K562 (cell line): Measurements from ENCODE around the gene RET. TPM values are rescaled to one million over a fixed set of nuclear protein-coding genes. Genes with fewer than 3 reads are reported as not detected.

Source experiments
- ATAC-seq: fragments of 200-7000 bp; cut with Tn5 transposase; 3 replicates; pipeline ENCODE4 v1.9.1; 2020; ENCODE audit warnings: moderate library complexity
- BruUV-seq: library from RNA; stranded (reverse); fragments of 400-500 nt; replicated peaks from 2 replicates; lab custom pipeline; 2021; lab: Mats Ljungman, UMichigan
- CTCF ChIA-PET: fragments of 300-600 bp; formaldehyde crosslinking; extraction: SDS; loops from one replicate; lab custom pipeline; 2021; ENCODE audit warnings: low intra/inter-chr PET ratio; lab: Yijun Ruan, JAX
- POLR2A ChIA-PET: fragments of 300-600, 350-650 bp; sonication (Branson Sonifier 250); formaldehyde crosslinking; extraction: SDS; loops from one replicate; lab custom pipeline; 2021; ENCODE audit warnings: antibody characterized with exemption, inconsistent platforms; lab: Yijun Ruan, JAX
- DNase-seq, 4 experiments: peaks; one replicate each; pipeline versions ENCODE4 v3.0.0 to v3.0.0-alpha.2; 2011 to 2018; ENCODE audit warnings: low spot score in 3 of 4, mixed read lengths in 3 of 4; ENCODE audit errors: extremely low read depth in 1 of 4
- FAIRE-seq: peaks from 2 replicates; lab custom pipeline; 2011; peaks lifted over from hg19 to GRCh38; lab: Jason Lieb, UNC
- H2AFZ ChIP-seq: 2 replicates; pipeline ENCODE4 v1.6.0; 2011; ENCODE audit warnings: low read depth, low read length, control low read depth, inconsistent platforms
- H3K27ac ChIP-seq: fragments of 200-600 bp; 3 replicates; pipeline ENCODE4 v1.8.0; 2011; ENCODE audit warnings: low read depth, mild to moderate bottlenecking, control low read depth, inconsistent platforms, low read length, moderate library complexity, mixed read lengths; ENCODE audit errors: extremely low read depth
- H3K27me3 ChIP-seq, 2 experiments: fragments of 300-600 bp in 1 of 2; 2 replicates in 1 of 2; 3 replicates in 1 of 2; pipeline versions ENCODE4 v1.6.0 to v1.8.0; 2011; ENCODE audit warnings: inconsistent platforms in 2 of 2, low read length in 2 of 2, mild to moderate bottlenecking in 1 of 2, mixed read lengths in 1 of 2, moderate library complexity in 1 of 2; ENCODE audit not compliant: control insufficient read depth in 2 of 2, insufficient read depth in 2 of 2
- H3K36me3 ChIP-seq: fragments of 300-600 bp; 3 replicates; pipeline ENCODE4 v1.8.0; 2011; ENCODE audit warnings: mild to moderate bottlenecking, low read length, inconsistent platforms; ENCODE audit not compliant: control insufficient read depth, insufficient read depth
- H3K4me1 ChIP-seq, 2 experiments: fragments of 200-600 bp in 1 of 2; replicated peaks in 1 of 2; 2 replicates in 1 of 2; 3 replicates in 1 of 2; pipeline versions ENCODE4 v1.5.1 to v1.8.0; 2011; ENCODE audit warnings: inconsistent platforms in 2 of 2, low read length in 2 of 2, mild to moderate bottlenecking in 1 of 2, mixed read lengths in 1 of 2, moderate library complexity in 1 of 2; ENCODE audit not compliant: control insufficient read depth in 2 of 2, insufficient read depth in 2 of 2
- H3K4me2 ChIP-seq: 2 replicates; pipeline ENCODE4 v1.6.1; 2011; ENCODE audit warnings: low read length, control low read depth, inconsistent platforms, mixed read lengths; ENCODE audit not compliant: insufficient read depth
- H3K4me3 ChIP-seq: fragments of 200-600 bp; sonication (generic), shearing (Covaris generic); 2 replicates; pipeline ENCODE4 v1.5.1; 2016; ENCODE audit warnings: control low read depth, inconsistent platforms
- H3K79me2 ChIP-seq: fragments of 200-600 bp; 3 replicates; pipeline ENCODE4 v1.8.0; 2011; ENCODE audit warnings: low read length, inconsistent platforms; ENCODE audit not compliant: control insufficient read depth, insufficient read depth
- H3K9ac ChIP-seq, 2 experiments: 2 replicates each; pipeline versions ENCODE4 v1.6.0 to v1.6.1; 2011; ENCODE audit warnings: low read depth in 2 of 2, low read length in 2 of 2, control low read depth in 1 of 2, inconsistent platforms in 1 of 2, mild to moderate bottlenecking in 1 of 2, mixed read lengths in 1 of 2; ENCODE audit not compliant: insufficient read depth in 1 of 2
- H3K9me1 ChIP-seq: one replicate; pipeline ENCODE4 v1.6.0; 2011; ENCODE audit warnings: inconsistent platforms, mild to moderate bottlenecking, low read length, moderate library complexity; ENCODE audit not compliant: control insufficient read depth, insufficient read depth
- H3K9me3 ChIP-seq: replicated peaks from 2 replicates; pipeline ENCODE4 v1.5.1; 2011; ENCODE audit warnings: low read depth, low read length, inconsistent platforms; ENCODE audit not compliant: control insufficient read depth, insufficient read depth
- H4K20me1 ChIP-seq: replicated peaks from 2 replicates; pipeline ENCODE4 v1.6.1; 2011; ENCODE audit warnings: low read length, inconsistent platforms, mixed read lengths; ENCODE audit not compliant: control insufficient read depth, insufficient read depth
- E2F5 ChIP-seq: sonication (generic); formaldehyde crosslinking; IDR thresholded peaks from 2 replicates; pipeline ENCODE4 v1.8.0; 2022; ENCODE audit warnings: mild to moderate bottlenecking, missing genetic modification reagents
- NR1H2 ChIP-seq: sonication (generic); formaldehyde crosslinking; IDR thresholded peaks from 2 replicates; pipeline ENCODE4 v1.4.0; 2020; ENCODE audit warnings: mild to moderate bottlenecking, missing genetic modification reagents
- RCOR1 ChIP-seq, 2 experiments: IDR thresholded peaks; 2 replicates each; pipeline ENCODE4 v1.6.1; 2012; ENCODE audit warnings: low read depth in 2 of 2, low read length in 2 of 2, borderline replicate concordance in 1 of 2, improper control_type of control experiment in 1 of 2
- SMARCB1 ChIP-seq: IDR thresholded peaks from 2 replicates; pipeline ENCODE4 v1.6.1; 2011; ENCODE audit warnings: improper control_type of control experiment, low read depth; ENCODE audit not compliant: insufficient read length
- ZNF263 ChIP-seq: sonication (generic); formaldehyde crosslinking; IDR thresholded peaks from 2 replicates; pipeline ENCODE4 v1.8.0; 2022; ENCODE audit warnings: mild to moderate bottlenecking, missing genetic modification reagents, borderline replicate concordance
- ZNF408 ChIP-seq: fragments of 250-450 bp; sonication (Bioruptor Pico); IDR thresholded peaks from 2 replicates; pipeline ENCODE4 v1.4.0; 2020; ENCODE audit warnings: low read depth, mild to moderate bottlenecking, moderate library complexity
- WGBS: fragments of 100-300 bp; shearing (Covaris generic); methylation state at CpG from one replicate; pipeline ENCODE4 v1.1.6; 2016; ENCODE audit warnings: low coverage, mixed read lengths; ENCODE audit not compliant: insufficient coverage; ENCODE audit errors: missing lambda C conversion rate; 5-methylcytosine and 5-hydroxymethylcytosine counted together
- in situ Hi-C: fragments of 300-500 bp; cut with MboI; formaldehyde crosslinking; loops from 4 replicates; pipeline ENCODE4 v1.15.0; 2018; ENCODE audit warnings: inconsistent platforms, mixed read lengths
- intact Hi-C: fragments of 100-400 bp; cut with micrococcal nuclease; formaldehyde crosslinking; loops from 2 replicates; pipeline ENCODE4 v1.14.2; 2022
- polyA plus RNA-seq, 8 experiments: library from polyadenylated mRNA; depleted of rRNA in 4 of 8; stranded (reverse) in 5 of 8; unstranded in 3 of 8; fragments of >200 nt; fragmentation: Nextera tagmentation in 2 of 8; fragmentation: Illumina TruSeq in 1 of 8; extraction: Ambion mirVana in 2 of 8; extraction: Trizol in 1 of 8; gene quantifications; 2 replicates each; pipeline versions ENCODE4 v1.2.1 to v1.2.3, GENCODE V29; 2011 to 2014; ENCODE audit warnings: inconsistent platforms in 1 of 8, missing spikeins in 1 of 8
- total RNA-seq, 7 experiments: library from RNA; depleted of rRNA in 6 of 7; stranded (reverse); fragments of >200 nt in 6 of 7; fragmentation: Illumina TruSeq in 2 of 7; extraction: Trizol in 2 of 7; gene quantifications; 2 replicates each; pipeline versions ENCODE4 v1.2.1 to v1.2.3, GENCODE V29; 2011 to 2021; ENCODE audit warnings: low replicate concordance in 1 of 7
- TF ChIP-seq, protein P1 (sequence below): fragments of 450-650 bp; IDR thresholded peaks from 2 replicates; pipeline ENCODE4 v1.6.1; 2016

RET gene
- total and polyA plus RNA-seq, 9 of the 15 experiments (the other 6 are each of a cell fraction or from before 2014, with no cell fraction given) = 0.04 to 0.05 TPM; not detected in 7

DNA sequence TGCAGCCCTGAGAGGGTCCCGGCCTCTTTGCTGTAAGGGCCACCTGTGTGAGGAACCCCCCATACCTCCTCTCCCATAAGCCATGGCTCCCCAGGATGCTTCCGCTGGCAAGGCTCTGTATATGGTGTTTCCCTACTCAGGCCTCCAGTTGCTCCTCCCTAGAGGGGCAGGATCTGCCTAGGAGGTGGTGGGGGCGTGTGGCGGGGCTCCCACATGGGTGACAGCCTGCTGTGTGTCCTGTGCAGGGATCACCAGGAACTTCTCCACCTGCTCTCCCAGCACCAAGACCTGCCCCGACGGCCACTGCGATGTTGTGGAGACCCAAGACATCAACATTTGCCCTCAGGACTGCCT is 35.7 kb downstream of the RET start:
- POLR2A ChIA-PET = no interaction called here
- no peak for FAIRE-seq
- H2AFZ ChIP-seq = no peak overlapping the region
- no peak overlapping the region for H3K4me3 ChIP-seq
- BruUV-seq = no TSS peak
- H3K27ac ChIP-seq = no peak overlapping the region
- TF ChIP-seq SMARCB1 (no peak), ZNF263 (CRISPR knock-in tag) (no peak)
- peaks cover 0 to 14% of the 10 kb centered on the region in 2 experiments; a peak in 3 of 5 replicates for H3K4me1 ChIP-seq
- no peaks in the 10 kb centered on the region for H3K9me3 ChIP-seq
- no peak overlapping the region for H3K4me2 ChIP-seq
- in situ Hi-C loops = no loop called here
- peaks cover 17 to 69% of the 10 kb centered on the region in 2 experiments; a peak in 4 of 5 replicates for H3K27me3 ChIP-seq
- ATAC-seq = no peak
- H4K20me1 ChIP-seq = peaks cover 8% of the 10 kb centered on the region
- H3K9me1 ChIP-seq = peaks cover 3% of the 10 kb centered on the region
- no peak overlapping the region for H3K9ac ChIP-seq
- H3K79me2 ChIP-seq = no peaks in the 10 kb centered on the region
- no peaks in the 10 kb centered on the region for H3K36me3 ChIP-seq
- intact Hi-C loops = loop anchor here (5.0 kb wide), 1 partner anchor 35 kb away; the partner anchor contains the start of gene RET
- CTCF ChIA-PET = no interaction called here
- WGBS = 0% methylated on average over 7 of the region's 7 CpGs
- no peak for DNase-seq

DNA sequence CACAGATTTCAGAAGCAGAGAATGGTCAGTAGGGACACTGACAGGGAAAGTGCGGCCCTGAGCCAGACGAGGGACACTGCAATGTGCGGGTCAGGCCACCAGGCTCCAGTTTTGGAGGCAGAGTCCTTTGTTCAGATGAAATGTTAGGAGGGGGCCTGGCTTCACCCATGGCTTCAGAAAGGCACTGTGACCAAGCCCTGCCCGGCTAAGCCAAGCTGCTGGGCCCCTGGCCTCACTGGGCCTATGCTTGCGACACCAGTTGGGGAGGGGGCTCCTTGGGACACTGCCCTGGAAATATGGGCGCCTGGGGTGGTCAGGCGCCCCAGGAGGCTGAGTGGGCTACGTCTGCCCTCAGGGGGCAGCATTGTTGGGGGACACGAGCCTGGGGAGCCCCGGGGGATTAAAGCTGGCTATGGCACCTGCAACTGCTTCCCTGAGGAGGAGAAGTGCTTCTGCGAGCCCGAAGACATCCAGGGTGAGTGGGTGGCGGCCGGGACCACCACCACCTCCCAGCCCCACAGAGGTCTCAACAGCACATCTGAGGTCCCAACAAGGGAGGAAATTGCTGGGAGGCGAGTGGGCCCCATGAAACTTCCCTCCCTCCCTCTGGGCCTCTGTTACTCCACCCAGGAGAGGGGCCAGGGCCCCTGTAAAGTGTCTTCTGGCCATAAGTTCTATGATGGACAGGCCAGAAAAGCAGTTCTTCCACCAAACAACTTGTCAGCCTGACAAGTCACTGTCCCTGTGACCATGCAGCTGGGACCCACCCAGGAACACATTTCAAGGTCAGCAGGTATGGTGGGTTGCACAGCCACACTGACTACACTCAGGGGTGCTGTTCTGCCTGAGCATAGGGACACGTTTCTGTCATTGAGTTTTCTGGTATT is 36.6 kb downstream of the RET start:
- Histone ChIP-seq H3K9me3 (no peaks in the 10 kb centered on the region), H3K9me1 (peaks cover 3% of the 10 kb centered on the region), H3K36me3 (no peaks in the 10 kb centered on the region), H2AFZ (no peak overlapping the region), H3K4me1 (peaks cover 0 to 14% of the 10 kb centered on the region in 2 experiments; a peak in 3 of 5 replicates), H3K27ac (no peak overlapping the region), H3K27me3 (peaks cover 17 to 76% of the 10 kb centered on the region in 2 experiments; a peak in 4 of 5 replicates), H3K4me2 (no peak overlapping the region)
- WGBS = 2% methylated on average over 13 of the region's 16 CpGs
- peak; percentile 9; the same call in 2 of the 3 replicates for ATAC-seq
- intact Hi-C loops (loop anchor here (5.0 kb wide), 1 partner anchor 36 kb away; the partner anchor contains the start of gene RET), in situ Hi-C loops (no loop called here)
- TF ChIP-seq RCOR1 (IDR thresholded peaks at IDR 0.05; ENCODE audit: borderline replicate concordance in 1 of 2, low read depth in 2 of 2, low read length in 2 of 2) (no peak), E2F5 (no peak), NR1H2 (no peak), ZNF408 (CRISPR knock-in tag) (no peak)
- TF ChIP-seq, protein P1, sequence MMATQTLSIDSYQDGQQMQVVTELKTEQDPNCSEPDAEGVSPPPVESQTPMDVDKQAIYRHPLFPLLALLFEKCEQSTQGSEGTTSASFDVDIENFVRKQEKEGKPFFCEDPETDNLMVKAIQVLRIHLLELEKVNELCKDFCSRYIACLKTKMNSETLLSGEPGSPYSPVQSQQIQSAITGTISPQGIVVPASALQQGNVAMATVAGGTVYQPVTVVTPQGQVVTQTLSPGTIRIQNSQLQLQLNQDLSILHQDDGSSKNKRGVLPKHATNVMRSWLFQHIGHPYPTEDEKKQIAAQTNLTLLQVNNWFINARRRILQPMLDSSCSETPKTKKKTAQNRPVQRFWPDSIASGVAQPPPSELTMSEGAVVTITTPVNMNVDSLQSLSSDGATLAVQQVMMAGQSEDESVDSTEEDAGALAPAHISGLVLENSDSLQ = peak; percentile 45; the same call in 1 of the 2 replicates
- TF ChIP-seq, all 486 proteins: peak for 1
- Histone ChIP-seq H3K4me3 (no peak overlapping the region), H3K9ac (no peak overlapping the region), H4K20me1 (peaks cover 8% of the 10 kb centered on the region), H3K79me2 (no peaks in the 10 kb centered on the region)
- FAIRE-seq (no peak), DNase-seq (no peak)
- no TSS peak for BruUV-seq
- POLR2A ChIA-PET = no interaction called here
- CTCF ChIA-PET = no interaction called here
